Ishikawa (cell line): Measurements from ENCODE around the gene SLC41A2.

Experiments
- MAX ChIP-seq: IDR thresholded peaks from 2 replicates; pipeline ENCODE4 v1.6.1; 2012
- RAD21 ChIP-seq: IDR thresholded peaks from 2 replicates; pipeline ENCODE4 v1.6.1; 2012; ENCODE audit warnings: low read depth

DNA sequence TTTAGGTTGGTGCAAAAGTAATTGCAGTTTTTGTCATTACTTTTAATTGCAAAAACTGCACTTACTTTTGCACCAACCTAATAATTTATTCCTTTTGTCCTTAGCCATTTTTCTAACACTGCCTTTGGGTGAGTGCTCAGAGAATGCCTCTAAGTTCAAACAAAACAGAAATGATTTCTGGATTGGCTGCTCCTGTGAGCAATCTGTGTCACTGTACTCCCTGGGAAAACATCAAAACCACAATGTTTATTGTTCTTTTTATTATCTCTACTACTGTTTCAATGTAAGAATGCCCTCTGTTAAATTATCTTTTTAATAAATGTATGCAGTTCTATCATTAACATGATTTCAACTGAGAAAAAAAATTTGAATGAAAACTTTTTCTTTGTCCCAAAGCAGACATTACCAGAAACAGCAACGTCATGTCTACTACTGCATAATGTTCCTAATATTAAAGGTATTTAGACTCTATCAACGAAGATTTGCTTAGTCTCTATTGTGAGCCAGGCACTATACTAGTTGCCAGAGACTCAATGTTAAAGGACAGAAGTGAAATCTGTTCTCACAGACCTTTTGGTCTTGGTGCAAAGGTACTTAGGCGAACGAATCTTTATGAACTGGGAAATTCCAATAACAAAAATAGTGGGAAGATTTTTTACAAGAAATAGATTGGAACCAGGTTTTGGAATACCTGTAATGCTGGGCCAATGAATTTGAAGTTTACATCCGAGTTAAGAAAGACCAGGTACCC is 6.2 kb downstream of the SLC41A2 start:
- TF ChIP-seq MAX (no peak), RAD21 (no peak)
